ENCODE results near the gene TRHDE.
"Not testable (repeated sequence)": the region's sequence is repeated elsewhere in the genome, so short reads cannot be mapped to it uniquely, and the experiment has no call there.

The TRHDE gene

DNA sequence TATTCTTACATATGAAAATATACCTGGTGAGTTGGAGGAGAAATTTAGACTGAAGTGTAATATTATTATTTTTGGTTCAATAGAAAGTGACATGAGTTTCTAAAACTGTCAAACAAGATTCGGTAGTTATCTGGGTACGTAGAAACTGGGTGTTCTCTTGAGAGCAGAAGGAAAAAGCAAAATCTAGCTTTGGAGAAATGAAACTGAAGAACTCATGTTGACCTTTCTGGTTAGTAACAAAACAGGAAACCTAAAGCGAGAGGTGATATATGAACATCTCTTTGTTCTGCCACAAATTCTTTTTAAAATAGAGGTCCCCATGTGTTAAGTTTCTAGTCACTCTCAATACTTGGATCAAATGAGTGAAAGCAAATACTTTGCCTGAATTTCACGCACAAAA is 401.7 kb downstream of the TRHDE start:
- DNase-seq = no peak

DNA sequence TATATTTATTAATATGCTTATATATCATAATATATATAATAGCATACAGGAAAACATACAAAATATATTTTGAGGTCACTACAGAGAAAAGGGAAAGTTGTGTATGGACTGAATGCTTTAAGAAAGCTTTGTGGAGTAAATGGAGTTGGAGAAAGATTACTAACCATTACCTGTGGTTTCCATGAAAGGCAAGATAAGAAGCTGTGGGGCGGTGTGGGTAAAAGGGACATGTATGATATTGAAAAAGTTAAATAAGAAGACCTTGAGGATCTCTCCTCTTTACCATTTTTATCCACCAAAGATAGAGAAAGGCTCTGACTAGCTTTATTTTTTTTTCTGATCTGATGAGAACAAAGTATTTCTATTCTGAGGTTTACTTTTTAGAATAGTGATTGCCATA is 404.4 kb downstream of the TRHDE start:
- DNase-seq = no peak

DNA sequence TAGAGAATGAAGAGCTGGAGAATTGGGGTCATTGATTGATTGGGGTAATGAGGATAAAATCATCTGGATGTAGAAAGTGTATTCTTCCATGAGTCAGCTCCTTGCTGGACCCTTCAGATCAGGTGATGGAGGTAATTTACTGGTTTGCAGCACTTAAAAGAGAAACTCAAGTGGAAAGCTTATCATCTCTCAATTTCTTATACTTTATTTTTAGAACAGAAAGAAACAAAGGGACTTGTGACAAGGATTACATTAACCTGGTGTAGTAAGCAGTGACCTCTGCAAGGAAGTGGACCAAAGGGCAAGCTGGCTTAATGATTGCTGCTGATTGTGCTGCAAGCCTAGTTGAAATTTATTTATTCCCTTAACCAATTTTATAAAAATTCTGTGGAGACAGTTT is 405.0 kb downstream of the TRHDE start:
- no peak for DNase-seq

DNA sequence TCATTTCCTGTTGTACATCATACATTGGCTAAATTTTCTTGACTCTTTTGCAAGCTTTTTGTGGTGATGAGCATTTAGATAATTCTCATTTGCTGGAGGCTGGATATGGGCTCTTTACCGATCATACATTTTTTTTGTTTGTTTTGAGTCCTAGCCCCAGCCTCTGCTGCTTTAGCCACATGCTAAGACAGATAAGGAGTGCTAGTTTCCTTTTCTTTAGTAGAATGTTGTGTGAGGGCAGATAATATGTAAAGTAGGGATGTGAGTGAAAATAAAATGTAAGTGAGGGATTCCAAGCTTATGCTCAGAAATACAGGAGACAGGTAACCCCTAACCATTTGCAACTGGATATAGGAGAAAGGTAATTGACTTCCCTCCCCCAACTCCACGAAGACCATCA is 405.7 kb downstream of the TRHDE start:
- DNase-seq = no peak

DNA sequence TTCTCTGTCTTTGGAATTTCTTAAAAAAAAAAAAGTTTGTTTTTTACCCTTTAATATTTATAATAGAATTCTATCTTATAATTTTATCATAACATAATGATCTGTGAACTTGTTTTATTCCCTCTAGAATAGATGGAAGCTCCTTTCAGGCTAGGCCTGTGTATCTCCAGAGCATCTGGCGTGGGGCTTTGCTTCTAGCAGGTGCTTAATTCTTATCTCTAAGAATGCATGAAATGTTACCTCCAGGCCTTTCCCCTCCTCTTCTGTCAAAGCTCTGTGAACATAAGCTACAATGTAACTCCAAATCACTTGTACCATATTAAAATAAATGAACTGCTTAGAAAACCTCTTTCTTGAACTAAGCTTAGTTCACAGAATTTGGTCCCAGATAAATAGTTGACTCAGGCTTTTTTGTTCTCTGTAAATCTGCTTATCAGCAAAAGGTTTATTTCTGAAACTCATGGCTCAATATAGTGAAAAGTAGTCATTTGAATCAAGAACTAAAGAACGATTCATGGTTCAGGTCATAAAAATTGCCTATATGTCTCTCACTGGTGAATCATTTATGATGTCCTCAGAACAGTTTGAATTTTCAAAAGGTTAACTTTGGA is 407.1 kb downstream of the TRHDE start:
- DNase-seq = no peak

DNA sequence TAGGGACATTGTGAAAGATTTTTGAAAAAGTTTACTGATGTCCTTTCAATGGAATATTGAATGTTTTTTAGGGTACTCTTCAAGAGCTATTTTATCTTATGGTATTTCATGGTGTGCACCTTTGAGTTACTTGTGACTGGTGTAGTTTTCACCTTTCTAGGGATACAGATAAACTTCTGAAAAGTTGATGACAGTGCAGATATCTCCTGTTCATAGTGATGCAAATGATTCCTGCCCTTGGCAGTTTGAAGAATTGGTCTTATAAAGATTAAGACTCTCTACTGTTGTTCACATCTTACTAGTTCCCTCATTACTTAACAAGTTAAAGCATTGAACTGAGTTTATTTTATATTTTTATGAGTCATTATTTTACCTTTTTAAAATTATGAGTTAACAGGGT is 408.9 kb downstream of the TRHDE start:
- no peak for DNase-seq

DNA sequence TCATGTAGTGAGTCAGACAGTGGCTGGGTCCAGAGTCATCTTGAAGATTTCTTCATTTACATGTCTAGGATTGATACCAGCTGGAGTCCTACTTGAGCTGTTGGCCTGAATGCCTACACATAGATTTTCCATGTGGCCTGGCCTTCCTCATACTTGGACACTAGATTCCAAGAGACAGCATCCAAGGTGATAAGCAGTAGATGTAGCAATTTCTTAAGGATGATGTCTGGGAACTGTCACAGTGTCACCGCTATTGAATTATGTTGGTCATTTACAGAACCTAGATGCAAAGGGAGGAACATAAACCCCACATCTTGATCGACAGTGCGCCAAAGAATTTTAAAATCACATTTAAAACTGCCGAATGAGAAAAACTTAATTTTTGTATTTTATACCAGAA is 412.3 kb downstream of the TRHDE start:
- no peak for DNase-seq

DNA sequence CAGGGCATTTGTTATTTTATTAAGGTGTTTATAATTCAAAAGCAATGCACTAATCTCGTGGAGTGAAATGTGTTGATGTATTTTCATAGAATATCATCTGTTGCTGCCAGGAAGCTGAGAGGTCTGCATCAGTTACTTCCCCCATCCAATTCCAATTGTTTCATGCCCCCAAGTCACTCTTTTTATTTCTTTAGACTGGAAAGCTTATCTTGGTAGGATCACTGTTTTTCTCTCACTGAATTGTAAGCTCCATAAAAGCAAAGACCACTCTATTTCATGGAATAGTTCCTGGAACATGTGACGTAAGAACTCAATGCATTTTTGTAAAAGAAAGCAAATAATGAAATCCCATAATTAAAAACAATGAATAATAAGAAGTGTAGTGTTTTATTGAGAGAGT is 420.2 kb downstream of the TRHDE start:
- DNase-seq = no peak

DNA sequence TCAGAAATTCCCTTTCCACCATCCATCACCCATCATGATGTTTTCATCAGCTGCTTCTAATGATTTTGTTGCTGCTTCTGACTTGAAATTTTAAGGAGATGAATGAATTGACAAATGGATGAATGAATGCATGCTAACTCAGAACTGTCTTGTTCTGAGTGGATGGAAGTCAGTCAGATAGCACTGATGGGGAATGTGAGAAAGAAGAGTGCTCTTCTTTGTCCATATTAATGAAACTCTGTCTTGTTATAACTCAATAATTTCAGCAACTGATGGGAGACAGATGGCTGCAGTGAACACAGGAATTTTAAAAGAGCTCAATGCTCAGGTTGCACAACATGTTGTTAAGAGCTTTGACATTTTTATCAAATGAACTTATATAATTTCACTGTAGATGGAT is 422.0 kb downstream of the TRHDE start:
- no peak for DNase-seq

DNA sequence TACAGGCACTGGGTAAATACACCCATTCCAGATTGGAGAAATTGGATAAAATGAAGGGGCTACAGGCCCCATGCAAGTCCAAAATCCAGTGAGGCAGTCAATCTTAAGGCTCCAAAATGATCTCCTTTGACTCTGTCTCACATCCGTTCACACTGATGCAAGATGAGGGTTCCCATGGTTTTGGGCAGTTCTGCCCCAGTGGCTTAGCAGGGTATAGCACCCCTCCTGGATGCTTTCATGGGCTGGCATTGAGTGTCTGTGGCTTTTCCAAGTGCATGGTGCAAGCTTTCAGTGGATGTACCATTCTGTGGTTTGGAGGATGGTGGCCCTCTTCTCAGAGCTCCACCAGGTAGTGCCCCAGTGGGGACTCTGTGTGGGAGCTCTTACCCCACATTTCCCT is 427.2 kb downstream of the TRHDE start:
- no peak for DNase-seq

DNA sequence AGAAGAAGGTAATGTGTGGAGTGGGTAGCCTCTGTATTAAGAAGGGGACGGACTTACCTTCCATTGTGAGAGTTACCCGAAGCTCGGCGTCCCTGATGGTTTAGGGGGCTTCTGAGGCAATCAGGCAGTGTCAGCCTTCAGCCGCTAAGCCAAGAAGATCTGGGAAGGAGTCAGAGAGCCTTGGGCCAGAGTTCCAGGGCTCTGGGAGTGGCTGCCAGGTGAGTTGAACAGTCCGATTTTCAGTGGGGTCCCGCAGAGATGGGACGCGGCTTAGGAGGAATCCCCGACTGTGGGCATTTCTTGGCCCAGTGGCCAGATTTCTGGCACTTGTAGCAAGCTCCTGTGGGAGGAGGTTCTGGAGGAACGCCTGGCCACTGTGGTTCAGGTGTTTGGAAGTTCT is 439.9 kb downstream of the TRHDE start:
- not testable (repeated sequence) for DNase-seq

DNA sequence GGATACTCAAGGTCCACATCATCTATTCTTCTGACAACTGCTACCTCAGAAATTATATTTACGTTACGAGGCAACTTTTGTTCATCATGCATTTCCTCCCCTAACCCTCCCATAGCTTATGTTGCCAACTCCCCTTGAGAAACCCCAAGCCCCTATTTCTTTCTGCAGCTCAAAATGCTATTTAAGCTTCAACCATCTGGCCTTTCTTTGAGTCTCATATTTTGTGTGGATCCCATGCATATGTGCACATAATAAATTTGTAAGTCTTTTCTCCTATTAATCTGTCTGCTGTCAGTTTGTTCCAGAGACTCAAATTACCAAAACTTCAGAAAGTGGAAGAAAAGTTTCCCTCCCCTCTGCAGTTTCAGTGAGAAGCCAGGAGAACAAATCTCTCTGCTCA is 444.1 kb downstream of the TRHDE start:
- no peak for DNase-seq

DNA sequence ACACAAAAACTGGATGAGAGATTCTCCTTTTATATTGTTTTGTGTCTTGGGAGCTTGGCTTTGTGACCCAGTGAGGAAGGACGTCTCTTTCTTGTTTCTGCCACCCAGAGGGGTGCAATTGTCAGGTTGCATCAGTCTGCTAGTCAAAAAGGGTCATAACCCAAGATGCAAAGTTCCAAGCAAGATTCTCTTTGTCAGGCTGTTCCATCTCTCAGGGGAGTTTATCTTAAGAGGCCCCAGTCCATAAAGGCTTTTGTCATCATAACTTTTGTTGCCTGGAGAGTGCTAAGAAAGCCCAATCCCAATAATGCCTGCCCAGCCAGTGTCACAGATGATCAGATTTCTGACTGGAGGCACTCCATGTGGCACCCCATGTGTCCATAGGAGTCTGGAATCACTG is 444.9 kb downstream of the TRHDE start:
- DNase-seq = no peak
